Measurements from ENCODE around the gene ARF5.

DNA sequence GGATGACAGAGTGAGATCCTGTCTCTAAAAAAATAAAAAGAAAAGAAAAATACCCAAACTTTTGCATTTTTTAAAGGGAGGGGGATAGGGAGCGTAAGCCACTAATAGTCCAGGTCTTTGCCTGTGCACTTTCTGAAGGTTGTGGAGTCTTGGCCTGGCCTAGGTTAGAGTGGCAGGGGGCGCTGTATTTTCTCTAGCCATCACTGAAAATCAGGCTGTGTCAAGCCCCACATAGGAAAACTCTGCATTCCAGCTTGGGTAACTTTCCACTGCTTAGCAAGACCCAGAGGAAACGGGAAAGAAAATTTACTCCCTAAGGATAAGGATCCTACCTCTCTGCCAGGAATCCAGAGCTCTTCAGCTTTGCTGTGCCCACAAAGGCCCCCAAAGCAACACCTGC is 40.2 kb downstream of the ARF5 start:
- TF ChIP-seq, protein P1, sequence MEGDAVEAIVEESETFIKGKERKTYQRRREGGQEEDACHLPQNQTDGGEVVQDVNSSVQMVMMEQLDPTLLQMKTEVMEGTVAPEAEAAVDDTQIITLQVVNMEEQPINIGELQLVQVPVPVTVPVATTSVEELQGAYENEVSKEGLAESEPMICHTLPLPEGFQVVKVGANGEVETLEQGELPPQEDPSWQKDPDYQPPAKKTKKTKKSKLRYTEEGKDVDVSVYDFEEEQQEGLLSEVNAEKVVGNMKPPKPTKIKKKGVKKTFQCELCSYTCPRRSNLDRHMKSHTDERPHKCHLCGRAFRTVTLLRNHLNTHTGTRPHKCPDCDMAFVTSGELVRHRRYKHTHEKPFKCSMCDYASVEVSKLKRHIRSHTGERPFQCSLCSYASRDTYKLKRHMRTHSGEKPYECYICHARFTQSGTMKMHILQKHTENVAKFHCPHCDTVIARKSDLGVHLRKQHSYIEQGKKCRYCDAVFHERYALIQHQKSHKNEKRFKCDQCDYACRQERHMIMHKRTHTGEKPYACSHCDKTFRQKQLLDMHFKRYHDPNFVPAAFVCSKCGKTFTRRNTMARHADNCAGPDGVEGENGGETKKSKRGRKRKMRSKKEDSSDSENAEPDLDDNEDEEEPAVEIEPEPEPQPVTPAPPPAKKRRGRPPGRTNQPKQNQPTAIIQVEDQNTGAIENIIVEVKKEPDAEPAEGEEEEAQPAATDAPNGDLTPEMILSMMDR (IDR thresholded peaks at IDR 0.05) = no peak
- no peak for TF ChIP-seq POLR2A (IDR thresholded peaks at IDR 0.05)
